DMS114 treated with DMSO at 0.1 percent for 48 hours (cell line): ENCODE measurements around the gene LRRC40.
"Not testable (repeated sequence)": the region's sequence is repeated elsewhere in the genome, so short reads cannot be mapped to it uniquely, and the experiment has no call there.

Experiments used
- DNase-seq: peaks from one replicate; lab custom pipeline; 2025; ENCODE audit not compliant: unreplicated experiment; lab: John Stamatoyannopoulos, UW

Gene LRRC40

DNA sequence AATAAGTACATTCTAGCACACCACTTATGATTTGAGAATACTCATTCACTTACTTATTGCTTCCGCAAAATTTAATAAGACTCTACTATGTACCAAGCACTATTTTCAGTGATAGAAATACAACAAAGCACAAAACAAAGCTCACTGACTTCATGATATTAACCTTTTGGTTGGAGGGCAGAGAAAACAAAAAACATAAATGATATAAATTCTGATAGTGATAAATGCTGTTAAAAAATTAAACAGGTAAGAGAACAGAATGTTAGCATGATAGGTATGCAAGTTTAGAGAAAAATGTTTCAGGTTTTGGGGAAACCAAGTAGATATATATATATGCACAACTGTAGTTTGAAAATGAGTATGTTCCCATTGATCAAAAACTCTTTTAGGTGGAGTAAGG, 1.2 kb downstream of the LRRC40 start:
- no peak for DNase-seq

DNA sequence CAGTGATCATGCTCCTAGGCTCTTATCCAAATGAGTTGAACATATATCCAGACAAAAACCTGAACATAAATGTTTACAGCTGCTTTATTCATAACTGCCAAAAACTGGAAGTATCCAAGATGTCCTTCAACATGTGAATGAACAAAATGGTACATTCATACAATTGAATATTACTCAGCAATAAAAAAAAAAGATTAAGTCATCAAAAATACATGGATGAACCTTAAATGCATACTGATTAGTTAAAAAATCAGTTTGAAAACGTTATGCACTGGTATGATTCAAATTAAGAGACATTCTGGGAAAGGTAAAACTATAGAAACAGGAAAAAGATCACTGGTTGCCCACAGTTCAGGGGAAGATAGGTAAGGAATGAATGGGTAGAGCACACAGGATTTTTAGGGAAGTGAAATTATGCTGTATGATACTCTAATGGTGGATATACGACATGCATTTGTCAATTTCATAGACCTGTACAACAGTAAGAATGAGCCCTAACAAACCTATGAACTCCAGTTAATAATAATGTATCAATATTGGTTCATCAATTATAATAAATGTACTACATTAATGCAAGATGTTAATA, 3.1 kb downstream of the LRRC40 start:
- no peak for DNase-seq

DNA sequence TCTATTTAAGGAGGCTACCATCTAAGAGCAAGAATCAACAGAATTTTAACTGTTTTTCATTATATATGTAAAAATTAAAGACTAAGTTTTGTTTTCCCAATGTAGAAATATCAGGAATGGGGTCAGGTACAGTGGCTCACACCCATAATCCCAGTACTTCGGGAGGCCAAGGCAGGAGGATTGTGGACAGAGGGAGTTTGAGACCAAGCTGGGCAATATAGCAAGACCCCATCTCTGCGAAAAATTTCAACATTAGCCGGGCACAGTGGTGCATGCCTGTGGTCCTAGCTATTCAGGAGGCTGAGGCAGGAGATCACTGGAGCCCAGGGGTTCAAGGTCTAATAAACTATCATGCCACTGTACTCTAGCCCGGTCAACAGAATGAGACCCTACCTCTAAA, 5.3 kb downstream of the LRRC40 start:
- no peak for DNase-seq

DNA sequence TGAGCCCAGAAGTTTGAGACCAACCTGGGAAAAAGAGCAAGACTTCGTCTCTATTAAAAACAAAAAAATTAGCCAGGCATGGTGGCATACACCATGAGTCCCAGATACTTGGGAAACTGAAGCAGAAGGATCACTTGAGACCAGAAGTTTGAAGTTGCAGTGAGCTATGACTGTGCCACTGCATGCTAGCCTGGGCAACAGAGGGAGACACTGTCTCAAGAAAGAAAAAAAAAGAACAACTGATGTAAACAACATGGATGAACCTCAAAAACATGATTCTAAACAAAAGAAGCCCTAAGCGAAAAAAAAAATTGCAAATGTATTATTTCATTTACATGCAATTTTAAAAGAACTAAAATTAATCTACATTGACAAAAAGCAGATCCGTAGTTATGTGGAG, 9.0 kb downstream of the LRRC40 start:
- DNase-seq = no peak

DNA sequence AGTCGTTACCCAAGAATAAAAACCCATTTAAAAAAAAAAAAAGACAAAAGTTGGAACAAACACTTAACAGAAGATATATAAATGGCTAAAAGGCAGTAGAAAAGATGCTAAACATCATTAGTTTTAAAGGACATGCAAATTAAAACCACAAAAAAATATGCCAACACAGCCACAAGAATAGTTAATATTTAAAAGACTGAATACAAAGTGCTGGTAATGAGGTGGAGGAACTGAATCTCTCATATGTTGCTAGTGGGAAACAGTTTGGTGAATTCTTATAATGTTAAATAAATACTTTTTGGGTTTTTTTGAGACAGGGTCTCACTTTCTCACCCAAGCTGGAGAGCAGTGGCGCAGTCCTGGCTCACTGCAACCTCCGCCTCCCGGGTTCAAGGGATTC, 10.0 kb downstream of the LRRC40 start:
- no peak for DNase-seq

DNA sequence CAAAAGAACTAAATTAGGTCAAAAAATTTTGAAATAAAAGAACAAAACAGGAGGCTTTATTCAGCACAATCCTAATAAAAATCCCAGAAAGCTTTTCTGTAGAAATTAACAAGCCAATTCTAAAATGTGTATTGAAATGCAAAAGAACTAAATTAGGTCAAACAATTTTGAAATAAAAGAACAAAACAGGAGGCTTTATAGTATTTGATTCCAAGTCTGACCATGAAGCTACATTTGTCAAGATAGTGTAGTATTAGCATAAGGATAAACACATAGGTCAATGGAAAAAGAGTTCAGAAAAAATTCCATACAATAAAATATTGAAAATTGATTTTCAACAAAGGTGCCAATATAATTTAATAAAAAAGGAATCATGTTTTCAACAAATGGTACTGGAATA, 10.8 kb downstream of the LRRC40 start:
- no peak for DNase-seq

DNA sequence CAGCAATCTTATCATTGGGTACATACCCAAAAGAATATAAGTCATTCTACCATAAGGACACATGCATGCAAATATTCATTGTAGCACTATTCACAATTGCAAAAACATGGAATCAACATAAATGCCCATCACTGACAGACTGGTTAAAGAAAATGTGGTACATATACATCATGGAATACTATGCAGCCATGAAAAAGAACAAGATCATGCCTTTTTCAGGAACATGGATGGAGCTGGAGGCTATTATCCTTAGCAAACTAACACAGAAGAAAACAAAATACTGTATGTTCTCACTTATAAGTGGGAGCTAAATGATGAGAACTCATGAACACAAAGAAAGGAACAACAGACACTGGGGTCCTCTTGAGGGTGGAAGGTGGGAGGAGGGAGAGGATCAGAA, 12.9 kb downstream of the LRRC40 start:
- not testable (repeated sequence) for DNase-seq

DNA sequence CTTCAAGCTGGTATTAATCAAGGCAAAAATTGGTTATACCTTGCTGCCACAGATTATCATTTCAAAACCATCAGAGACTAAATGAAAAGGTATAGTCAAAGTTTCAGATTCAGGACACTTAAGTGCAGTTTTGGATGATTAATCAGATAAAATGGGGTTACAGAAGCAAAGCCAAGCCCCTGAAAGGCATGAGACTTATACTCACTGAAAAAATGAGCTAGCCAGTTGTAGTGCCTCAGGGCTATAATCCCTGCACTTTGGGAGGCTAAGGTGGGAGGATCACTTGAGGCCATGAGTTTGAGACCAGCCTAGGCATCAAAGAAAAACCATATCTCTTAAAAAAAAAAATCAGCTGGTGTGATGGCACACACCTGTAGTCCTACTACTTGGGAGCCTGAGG, 15.2 kb downstream of the LRRC40 start:
- no peak for DNase-seq

DNA sequence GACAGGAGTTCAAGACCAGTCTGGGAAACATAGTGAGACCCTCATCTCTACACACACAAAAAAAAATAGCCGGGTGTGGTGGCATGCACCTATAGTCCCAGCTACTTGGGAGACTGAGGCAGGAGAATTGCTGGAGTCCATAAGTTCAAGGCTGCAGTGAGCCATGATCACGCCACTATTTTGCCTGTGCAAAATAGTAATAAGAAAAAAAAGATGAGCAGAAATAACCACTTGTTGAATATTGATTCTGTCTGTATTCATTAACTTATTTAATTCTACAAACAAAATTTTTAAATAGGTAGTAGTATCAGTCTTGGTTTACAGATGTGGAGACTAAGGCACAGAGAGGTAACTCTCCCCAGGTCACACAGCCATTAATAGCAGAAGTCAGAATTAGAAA, 16.9 kb downstream of the LRRC40 start:
- no peak for DNase-seq

DNA sequence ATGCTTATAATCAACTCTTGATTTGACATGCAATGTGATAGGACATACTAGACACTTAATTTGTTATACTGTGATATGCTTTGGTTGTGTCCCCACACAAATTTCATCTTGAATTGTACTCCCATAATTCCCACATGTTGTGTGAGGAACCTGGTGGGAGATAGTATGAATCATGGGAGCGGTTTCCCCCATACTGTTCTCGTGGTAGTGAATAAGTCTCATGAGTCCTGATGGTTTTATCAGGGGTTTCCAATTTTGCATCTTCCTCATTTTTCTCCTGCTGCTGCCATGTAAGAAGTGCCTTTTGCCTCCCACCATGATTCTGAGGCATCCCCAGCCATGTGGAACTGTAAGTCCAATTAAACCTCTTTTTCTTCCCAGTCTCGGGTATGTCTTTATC, 20.2 kb downstream of the LRRC40 start:
- DNase-seq = not testable (repeated sequence)

DNA sequence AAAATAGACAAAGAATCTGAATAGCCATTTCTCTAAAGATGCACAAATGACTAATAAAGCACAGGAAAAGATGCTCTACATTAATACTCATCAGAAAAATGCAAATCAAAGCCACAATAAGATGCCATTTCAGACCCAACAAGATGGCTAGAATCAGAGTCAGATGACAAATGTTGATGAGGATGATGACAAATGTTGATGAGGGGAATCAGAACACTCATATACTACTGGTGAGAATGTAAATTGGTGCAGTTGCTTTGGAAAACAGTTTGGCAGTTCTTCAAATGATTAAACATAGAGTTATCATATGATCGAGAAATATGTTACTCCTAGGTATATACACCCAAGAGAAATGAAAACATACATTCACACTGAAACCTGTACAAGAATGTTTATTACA, 33.9 kb downstream of the LRRC40 start:
- no peak for DNase-seq

DNA sequence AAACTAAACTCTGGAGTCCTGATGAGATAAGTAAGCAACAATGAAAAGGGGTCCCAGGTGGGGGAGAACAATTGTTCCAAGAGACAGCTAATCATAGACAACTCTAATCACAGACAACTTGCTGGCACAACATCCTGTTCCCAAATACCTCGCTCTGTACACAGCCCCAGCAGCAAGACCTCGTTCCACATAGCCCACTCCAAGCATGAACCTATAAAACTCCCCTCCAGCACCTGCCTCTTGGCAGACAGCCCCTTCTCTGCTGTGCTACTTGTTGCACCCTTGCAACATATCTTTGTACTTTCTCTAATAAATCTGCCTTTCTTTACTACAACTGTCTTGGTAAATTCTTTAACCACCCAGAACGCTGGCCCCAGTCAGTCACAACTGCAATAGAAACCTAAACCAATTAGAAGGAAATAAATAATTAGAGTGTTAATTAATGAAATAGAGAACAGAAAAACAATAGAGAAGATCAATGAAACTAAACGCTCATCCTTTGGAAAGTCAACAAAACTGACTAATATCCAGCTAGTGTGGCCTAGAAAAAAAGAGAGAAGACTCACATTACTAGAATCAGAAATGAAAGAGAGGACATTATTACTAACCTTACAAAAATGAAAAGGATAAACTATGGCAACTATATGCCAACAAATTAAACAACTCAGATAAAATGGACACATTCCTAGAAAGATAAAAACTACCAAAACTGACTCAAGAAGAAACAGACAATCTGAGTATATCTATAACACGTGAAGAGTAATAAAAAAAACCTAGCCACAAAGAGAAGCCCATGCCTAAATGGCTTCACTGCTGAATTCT, 36.1 kb downstream of the LRRC40 start:
- DNase-seq = no peak

DNA sequence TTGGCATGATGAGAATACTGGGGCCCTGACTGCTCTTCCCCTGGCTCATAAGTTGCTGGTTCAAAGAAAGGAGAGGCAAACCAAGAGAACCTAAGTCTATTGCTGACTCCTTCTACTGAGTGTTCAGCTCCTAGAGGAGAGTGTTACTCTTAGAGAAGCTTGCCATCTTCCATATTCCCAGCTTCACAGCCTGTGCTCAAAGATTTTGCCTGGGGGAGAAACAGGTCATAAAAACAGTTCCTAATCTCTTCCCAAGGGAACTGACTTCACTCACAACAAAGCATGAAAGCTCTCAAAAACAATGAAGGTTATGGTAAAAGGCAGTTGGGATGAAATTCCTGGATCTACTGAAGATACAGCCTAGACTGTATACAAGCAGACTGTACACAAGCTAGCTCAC, 37.1 kb downstream of the LRRC40 start:
- DNase-seq = no peak

DNA sequence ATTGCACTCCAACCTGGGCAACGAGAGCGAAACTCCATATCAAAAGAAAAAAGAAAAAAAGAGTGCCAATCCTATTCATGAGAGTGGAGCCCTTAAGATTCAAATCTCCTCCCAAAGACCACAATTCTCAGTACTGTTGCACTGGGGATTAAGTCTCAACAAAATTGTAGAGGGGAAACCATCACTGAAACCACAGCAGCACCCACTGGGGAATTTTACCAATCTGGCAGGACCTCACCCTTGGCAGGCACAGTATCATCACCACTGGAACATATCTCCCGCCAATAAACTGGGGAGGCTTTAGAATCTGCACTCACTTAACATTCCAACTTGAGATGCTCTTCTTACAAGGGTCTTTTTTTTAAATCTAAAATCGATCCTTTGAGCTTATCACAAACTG, 41.0 kb downstream of the LRRC40 start:
- DNase-seq = no peak

DNA sequence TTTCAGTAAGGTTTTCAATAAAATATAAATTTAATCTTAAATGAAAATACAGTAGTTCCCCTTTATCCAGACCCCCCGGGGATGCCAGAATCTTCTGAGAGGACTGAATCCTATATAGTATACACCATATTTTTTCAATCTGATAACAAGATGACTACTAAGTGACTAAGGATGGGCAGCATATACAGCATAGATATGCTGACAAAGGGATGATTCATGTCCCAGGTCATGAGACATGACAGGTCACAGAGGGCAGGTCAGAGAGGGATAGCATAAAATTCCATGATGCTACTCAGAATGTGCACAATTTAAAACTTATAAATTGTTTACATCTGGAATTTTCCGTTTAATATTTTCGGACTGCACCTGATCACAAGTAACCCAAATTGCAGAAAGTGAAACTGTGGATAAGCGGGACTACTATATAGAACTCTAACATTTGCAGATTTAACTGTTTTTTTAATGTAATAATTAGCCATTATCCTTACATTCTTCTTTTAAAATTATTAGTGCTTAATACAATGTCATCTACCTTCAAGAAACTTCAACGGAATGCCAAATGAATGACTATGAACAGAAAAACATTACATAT, 48.8 kb downstream of the LRRC40 start:
- no peak for DNase-seq

DNA sequence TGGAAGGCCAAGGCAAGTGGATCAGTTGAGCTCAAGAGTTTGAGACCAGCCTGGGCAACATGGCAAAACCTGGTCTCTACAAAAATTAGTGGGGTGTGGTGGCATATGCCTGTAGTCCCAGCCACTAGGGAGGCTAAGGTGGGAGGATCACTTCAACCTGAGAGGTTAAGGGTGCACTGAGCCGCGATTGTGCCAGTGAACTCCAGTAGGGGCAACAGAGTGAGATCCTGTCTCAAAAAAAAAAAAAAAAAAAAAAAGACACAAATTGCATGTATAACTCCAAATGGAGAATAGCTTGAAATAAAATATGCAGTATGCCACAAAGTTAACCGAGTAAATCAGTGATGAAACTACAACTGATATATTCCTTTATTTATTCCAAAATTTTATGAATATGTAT, 51.6 kb downstream of the LRRC40 start:
- DNase-seq = no peak

DNA sequence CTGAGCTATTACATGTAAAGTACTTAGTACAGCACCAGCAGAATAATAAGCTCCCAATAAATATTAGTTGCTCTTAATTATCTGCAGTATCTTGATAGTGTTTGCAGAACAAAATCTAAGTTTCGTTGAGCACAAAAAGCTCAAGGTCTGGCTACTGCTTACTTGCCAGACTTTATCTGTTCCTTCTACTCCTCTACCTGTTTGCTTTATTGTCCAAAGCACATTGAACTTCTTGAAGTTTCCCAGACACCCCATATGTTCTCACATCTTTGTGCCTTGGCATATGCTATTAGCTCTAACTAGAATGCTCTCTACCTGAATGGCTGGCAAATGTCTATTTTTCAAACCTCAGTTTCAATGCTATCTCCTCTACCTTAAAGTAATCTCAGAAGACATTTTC, 54.9 kb downstream of the LRRC40 start:
- no peak for DNase-seq

DNA sequence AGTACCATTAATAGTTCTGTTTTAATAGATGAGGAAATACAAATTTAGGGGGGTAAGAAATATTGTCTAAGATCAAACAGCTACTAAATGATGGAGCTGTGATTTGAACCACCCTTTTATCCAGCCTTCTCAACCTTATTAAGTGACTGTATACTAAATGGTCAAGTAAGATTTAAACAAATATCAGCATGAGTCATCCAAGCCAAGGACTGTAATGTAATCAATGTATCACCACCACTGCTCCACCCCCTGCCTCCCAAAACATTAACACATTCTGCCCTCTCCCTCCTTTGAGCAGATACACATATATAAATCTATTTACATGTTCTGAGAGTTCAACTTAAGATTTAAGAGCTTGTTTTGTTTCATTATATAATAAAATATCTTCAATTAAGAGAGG, 58.9 kb downstream of the LRRC40 start:
- DNase-seq = no peak

DNA sequence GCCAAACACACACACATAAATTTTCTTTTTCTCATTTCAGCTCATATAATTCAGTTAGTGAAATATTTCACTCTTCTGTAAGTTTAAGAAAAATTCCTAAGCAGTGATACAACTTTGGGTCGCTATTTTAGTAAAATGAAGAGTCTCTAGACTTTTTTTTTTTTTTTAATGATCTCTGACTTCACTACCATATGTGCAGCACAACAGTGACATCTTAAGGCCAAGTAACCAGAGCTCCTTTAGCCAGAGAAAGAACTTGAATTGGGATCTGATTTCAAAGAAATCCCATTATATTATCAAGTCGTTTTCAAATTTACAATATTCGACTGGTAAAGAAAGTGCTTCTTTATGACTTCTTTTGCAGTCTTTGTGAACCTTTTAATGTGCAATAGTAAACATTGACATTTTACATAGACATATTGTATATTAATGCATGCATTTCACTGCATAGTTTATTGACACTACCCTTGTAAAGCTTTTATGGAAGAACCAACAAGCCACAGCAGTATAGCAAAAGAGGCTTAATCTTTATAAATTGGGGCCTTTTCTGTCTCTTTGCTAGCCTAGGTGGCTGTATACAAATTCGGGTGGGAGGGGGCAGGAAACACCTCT, 62.2 kb downstream of the LRRC40 start:
- DNase-seq = no peak

DNA sequence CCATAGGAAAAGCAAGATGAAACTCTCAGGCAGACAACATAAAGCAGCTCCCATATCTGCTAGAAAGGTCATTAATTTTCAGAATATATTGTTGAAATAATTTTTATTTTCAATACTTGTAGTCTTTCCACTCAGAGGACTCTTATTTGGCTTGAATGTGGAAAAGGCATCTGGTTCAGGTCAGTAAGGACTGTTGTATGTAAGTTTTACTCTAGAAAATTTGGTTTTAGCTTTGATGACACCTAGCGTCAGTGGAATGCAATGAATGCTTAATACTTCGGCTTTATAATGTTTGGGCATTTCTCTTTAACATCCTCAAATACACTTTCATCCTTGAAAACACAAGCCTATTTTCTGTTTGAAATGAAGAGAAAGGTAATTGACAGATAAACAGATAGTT, 63.3 kb downstream of the LRRC40 start:
- no peak for DNase-seq

DNA sequence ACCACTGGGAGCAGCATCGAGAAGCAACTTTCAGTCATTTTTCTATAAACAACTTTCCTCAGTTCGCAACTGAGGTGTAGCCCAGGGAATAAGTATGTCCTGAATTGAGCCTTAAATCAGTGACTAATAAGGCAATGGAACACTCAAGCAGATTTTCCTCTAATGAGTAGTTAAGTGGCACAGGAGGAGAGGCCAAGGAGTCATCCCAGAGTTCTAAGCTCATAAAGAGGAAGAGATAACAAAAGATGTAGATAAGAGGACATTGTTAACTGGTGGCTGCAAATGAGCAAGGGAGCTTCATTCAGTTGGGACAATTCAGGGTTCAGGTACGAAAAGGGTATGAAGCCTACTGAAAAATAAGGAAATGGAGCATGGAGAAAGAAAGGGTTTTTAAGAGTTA, 64.5 kb downstream of the LRRC40 start:
- no peak for DNase-seq

DNA sequence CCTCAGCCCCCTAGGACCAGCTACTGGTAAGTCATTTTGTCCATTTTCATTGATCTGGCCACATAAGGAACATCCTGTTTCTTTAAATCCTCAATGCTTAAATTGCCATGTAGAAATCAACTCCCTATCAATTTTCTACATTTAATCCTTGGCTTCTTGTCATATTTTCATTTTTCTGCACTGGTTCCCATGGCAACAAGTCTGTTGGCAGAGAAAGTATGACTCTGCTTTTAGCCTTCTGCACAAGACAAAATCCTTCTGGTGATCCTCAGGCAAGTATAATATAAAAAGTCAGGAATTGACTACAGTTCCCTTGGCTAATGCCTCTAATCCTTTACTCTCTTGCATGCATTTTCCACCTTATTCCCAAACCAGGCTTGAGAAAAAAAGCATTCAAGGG, 65.0 kb downstream of the LRRC40 start:
- no peak for DNase-seq
